ENCODE measurements around the gene SMYD2. TPM values are rescaled to one million over a fixed set of nuclear protein-coding genes. Genes with fewer than 3 reads are reported as not detected.

Gene SMYD2
- 63.2 TPM for total RNA-seq

- Histone ChIP-seq H3K27me3 (ENCODE audit: control insufficient read depth in 3 of 3, insufficient read depth in 3 of 3, low read length in 3 of 3) (no peaks in the 10 kb centered on the region), H3K4me3 (ENCODE audit: low read length in 3 of 3) (peak within 1 kb of the TSS; percentile 88 to 94 (median 91)), H3K27ac (ENCODE audit: low read depth, low read length) (peak within 1 kb of the TSS; percentile 79), H3K4me1 (ENCODE audit: control insufficient read depth in 3 of 3, insufficient read depth in 3 of 3, low read length in 3 of 3) (peaks cover 13 to 46% (median 20%) of the 10 kb centered on the region in 3 donors), H3K9me3 (ENCODE audit: control insufficient read depth in 3 of 3, low read length in 3 of 3) (no peaks in the 10 kb centered on the region), H3K36me3 (ENCODE audit: control insufficient read depth in 3 of 3, insufficient read depth in 3 of 3, low read length in 3 of 3) (no peaks in the 10 kb centered on the region), H3K9ac (ENCODE audit: low read depth in 1 of 3, low read length in 3 of 3) (peak within 1 kb of the TSS; percentile 88 to 94 (median 93))
Observed at GRCh38 chr1:214281021-214281719, at the start of gene SMYD2. TSS of gene SMYD2 (plus strand) at chr1:214281159. CDS start at chr1:214281255, 96 bp downstream.

DNA sequence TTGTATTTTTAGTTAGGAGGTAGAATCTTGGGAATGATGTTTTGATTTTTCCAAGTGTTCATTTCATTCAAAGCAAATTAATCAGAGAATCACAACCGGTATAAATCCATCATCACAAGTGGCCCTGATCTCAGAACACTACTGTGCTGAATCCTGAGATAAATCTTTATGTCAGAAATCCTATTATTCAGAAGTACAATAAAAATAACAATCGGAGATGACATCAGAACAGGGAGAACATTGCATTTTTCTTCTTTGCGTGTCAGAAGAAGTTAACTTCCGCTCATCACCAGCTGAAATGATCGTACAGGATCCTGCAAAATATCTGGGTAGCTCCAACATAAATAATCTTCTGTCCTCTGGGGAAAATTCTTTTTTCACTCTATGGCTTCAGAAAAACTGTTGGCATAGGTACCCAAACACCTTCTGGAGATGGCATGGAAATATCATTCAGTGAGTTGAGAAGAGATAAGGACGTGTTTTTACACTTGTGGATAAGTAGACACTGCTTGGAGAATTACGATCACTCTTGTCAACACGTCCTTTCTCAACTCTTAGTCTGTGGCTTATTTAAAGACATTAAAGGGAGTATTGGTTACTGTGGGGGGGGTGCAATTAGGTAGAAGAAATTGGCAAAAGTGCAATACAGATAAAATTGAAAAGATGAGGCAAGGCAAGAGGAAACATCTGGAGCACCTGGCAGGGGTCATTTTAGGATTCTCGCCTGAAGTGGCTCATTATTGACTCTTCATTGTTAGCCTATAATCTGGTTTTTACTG lies 46.9 kb upstream of the SMYD2 start:
- H3K4me3 ChIP-seq (ENCODE audit: low read length in 3 of 3) = no peak overlapping the region
- H3K27ac ChIP-seq (ENCODE audit: low read depth, low read length) = no peak overlapping the region
- H3K9ac ChIP-seq (ENCODE audit: low read depth in 1 of 3, low read length in 3 of 3) = no peak overlapping the region
- no peaks in the 10 kb centered on the region for H3K36me3 ChIP-seq (ENCODE audit: control insufficient read depth in 3 of 3, insufficient read depth in 3 of 3, low read length in 3 of 3)
- peaks cover 5 to 8% (median 5%) of the 10 kb centered on the region in 3 donors for H3K4me1 ChIP-seq (ENCODE audit: control insufficient read depth in 3 of 3, insufficient read depth in 3 of 3, low read length in 3 of 3)
- no peaks in the 10 kb centered on the region for H3K9me3 ChIP-seq (ENCODE audit: control insufficient read depth in 3 of 3, low read length in 3 of 3)
- H3K27me3 ChIP-seq (ENCODE audit: control insufficient read depth in 3 of 3, insufficient read depth in 3 of 3, low read length in 3 of 3) = no peaks in the 10 kb centered on the region

DNA sequence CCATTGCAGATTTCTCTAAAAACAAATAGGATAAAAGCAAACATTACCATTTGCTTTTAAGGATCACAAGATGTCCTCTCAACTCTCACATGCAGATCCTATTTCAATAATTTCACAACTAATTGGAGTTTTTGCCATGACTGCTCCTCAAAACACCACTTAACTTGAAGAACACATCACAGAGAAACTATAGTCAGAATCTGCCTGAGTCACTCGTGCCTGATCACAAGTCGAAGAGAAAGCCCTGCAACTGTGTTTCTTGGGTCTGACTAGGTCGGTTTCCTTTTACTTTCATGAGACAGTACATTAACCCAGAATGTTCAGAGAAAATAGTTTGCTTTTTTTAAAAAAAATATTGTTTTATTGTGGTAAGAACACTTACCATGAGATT lies 46.3 kb upstream of the SMYD2 start:
- H3K9me3 ChIP-seq (ENCODE audit: control insufficient read depth in 3 of 3, low read length in 3 of 3) = no peaks in the 10 kb centered on the region
- no peaks in the 10 kb centered on the region for H3K36me3 ChIP-seq (ENCODE audit: control insufficient read depth in 3 of 3, insufficient read depth in 3 of 3, low read length in 3 of 3)
- peaks cover 2 to 6% (median 3%) of the 10 kb centered on the region in 3 donors for H3K4me1 ChIP-seq (ENCODE audit: control insufficient read depth in 3 of 3, insufficient read depth in 3 of 3, low read length in 3 of 3)
- H3K4me3 ChIP-seq (ENCODE audit: low read length in 3 of 3) = no peak overlapping the region
- H3K27ac ChIP-seq (ENCODE audit: low read depth, low read length) = no peak overlapping the region
- H3K27me3 ChIP-seq (ENCODE audit: control insufficient read depth in 3 of 3, insufficient read depth in 3 of 3, low read length in 3 of 3) = no peaks in the 10 kb centered on the region
- H3K9ac ChIP-seq (ENCODE audit: low read depth in 1 of 3, low read length in 3 of 3) = no peak overlapping the region

DNA sequence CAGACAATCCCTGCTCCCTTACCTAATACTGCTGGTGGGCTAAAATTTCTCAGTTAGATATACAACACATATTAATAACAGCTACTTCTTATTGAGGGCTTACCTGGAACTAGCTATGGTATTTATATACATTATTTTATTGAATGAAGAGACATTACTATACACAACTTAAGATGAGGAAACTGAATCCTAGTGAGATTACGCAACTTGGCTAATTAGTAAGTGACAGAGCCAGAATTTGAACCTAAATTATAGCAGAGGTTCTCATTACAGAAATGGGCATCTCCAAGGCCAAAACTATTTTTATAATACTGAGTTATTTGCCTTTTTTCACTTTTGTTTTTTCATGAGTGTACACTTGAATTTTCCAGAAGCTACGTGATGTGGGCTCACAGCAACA lies 44.5 kb upstream of the SMYD2 start:
- H3K36me3 ChIP-seq (ENCODE audit: control insufficient read depth in 3 of 3, insufficient read depth in 3 of 3, low read length in 3 of 3) = no peaks in the 10 kb centered on the region
- H3K9me3 ChIP-seq (ENCODE audit: control insufficient read depth in 3 of 3, low read length in 3 of 3) = no peaks in the 10 kb centered on the region
- H3K4me1 ChIP-seq (ENCODE audit: control insufficient read depth in 3 of 3, insufficient read depth in 3 of 3, low read length in 3 of 3) = no peaks in the 10 kb centered on the region
- no peak overlapping the region for H3K27ac ChIP-seq (ENCODE audit: low read depth, low read length)
- H3K9ac ChIP-seq (ENCODE audit: low read depth in 1 of 3, low read length in 3 of 3) = no peak overlapping the region
- H3K4me3 ChIP-seq (ENCODE audit: low read length in 3 of 3) = no peak overlapping the region
- H3K27me3 ChIP-seq (ENCODE audit: control insufficient read depth in 3 of 3, insufficient read depth in 3 of 3, low read length in 3 of 3) = no peaks in the 10 kb centered on the region

DNA sequence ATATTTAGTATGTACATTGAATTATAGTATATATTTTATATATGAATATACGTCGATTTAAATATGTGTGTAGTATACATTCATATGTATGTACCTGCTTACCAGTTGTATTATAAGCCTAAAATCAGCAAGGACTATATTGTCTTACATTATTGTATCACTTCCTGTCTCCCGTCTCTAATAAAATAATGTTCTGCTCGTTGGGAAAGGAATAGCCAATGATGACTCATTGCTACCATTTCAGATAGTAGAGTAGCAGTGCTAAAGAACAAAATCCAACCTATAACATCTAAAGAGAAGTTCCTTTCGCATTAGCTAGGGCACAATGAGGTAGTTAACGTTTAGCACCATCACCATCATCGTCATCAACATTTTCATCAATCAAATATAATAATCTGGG lies 39.9 kb upstream of the SMYD2 start:
- Histone ChIP-seq H3K36me3 (ENCODE audit: control insufficient read depth in 3 of 3, insufficient read depth in 3 of 3, low read length in 3 of 3) (no peaks in the 10 kb centered on the region), H3K27me3 (ENCODE audit: control insufficient read depth in 3 of 3, insufficient read depth in 3 of 3, low read length in 3 of 3) (no peaks in the 10 kb centered on the region), H3K27ac (ENCODE audit: low read depth, low read length) (no peak overlapping the region), H3K9ac (ENCODE audit: low read depth in 1 of 3, low read length in 3 of 3) (no peak overlapping the region), H3K9me3 (ENCODE audit: control insufficient read depth in 3 of 3, low read length in 3 of 3) (no peaks in the 10 kb centered on the region), H3K4me3 (ENCODE audit: low read length in 3 of 3) (no peak overlapping the region), H3K4me1 (ENCODE audit: control insufficient read depth in 3 of 3, insufficient read depth in 3 of 3, low read length in 3 of 3) (no peaks in the 10 kb centered on the region)

- Histone ChIP-seq H3K9me3 (ENCODE audit: control insufficient read depth in 3 of 3, low read length in 3 of 3) (no peaks in the 10 kb centered on the region), H3K4me3 (ENCODE audit: low read length in 3 of 3) (no peak overlapping the region), H3K9ac (ENCODE audit: low read depth in 1 of 3, low read length in 3 of 3) (no peak overlapping the region), H3K36me3 (ENCODE audit: control insufficient read depth in 3 of 3, insufficient read depth in 3 of 3, low read length in 3 of 3) (no peaks in the 10 kb centered on the region), H3K27me3 (ENCODE audit: control insufficient read depth in 3 of 3, insufficient read depth in 3 of 3, low read length in 3 of 3) (no peaks in the 10 kb centered on the region), H3K27ac (ENCODE audit: low read depth, low read length) (no peak overlapping the region), H3K4me1 (ENCODE audit: control insufficient read depth in 3 of 3, insufficient read depth in 3 of 3, low read length in 3 of 3) (no peaks in the 10 kb centered on the region)
Observed at GRCh38 chr1:214244252-214244651, 36.7 kb upstream of the SMYD2 start.

GRCh38 chr1:214244841-214245240 lies 36.1 kb upstream of the SMYD2 start:
- Histone ChIP-seq H3K27me3 (ENCODE audit: control insufficient read depth in 3 of 3, insufficient read depth in 3 of 3, low read length in 3 of 3) (no peaks in the 10 kb centered on the region), H3K36me3 (ENCODE audit: control insufficient read depth in 3 of 3, insufficient read depth in 3 of 3, low read length in 3 of 3) (no peaks in the 10 kb centered on the region), H3K4me3 (ENCODE audit: low read length in 3 of 3) (no peak overlapping the region), H3K27ac (ENCODE audit: low read depth, low read length) (no peak overlapping the region), H3K9ac (ENCODE audit: low read depth in 1 of 3, low read length in 3 of 3) (no peak overlapping the region), H3K9me3 (ENCODE audit: control insufficient read depth in 3 of 3, low read length in 3 of 3) (no peaks in the 10 kb centered on the region), H3K4me1 (ENCODE audit: control insufficient read depth in 3 of 3, insufficient read depth in 3 of 3, low read length in 3 of 3) (no peaks in the 10 kb centered on the region)

DNA sequence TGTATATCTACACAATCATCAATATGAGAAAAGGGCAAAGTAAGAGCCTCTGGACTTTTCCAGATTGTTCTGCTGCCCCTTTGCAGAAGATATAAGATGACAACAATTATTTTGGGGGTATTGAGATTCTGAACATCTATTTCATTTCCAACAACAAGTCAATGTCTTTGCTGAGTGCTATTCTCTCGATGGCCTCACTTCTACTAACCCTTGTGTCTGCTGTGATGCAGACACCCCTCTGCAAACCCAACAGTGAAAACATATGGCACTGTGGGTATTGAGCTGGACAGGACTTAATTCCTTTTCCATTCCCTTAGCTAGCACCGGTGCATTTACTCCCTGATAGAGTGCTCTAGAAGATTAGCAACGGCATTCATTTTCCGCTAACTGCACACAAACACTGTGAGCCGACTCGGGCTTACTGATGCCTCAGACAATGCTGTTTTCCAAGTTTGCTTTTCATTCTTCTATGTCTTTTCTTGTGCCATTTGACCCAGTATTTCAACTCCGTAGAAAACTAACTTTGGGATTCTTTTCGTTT lies 33.4 kb upstream of the SMYD2 start:
- no peaks in the 10 kb centered on the region for H3K36me3 ChIP-seq (ENCODE audit: control insufficient read depth in 3 of 3, insufficient read depth in 3 of 3, low read length in 3 of 3)
- H3K4me3 ChIP-seq (ENCODE audit: low read length in 3 of 3) = no peak overlapping the region

GRCh38 chr1:214248311-214249085 lies 32.5 kb upstream of the SMYD2 start:
- no peak overlapping the region for H3K4me3 ChIP-seq (ENCODE audit: low read length in 3 of 3)
- H3K9ac ChIP-seq (ENCODE audit: low read depth in 1 of 3, low read length in 3 of 3) = no peak overlapping the region
- H3K9me3 ChIP-seq (ENCODE audit: control insufficient read depth in 3 of 3, low read length in 3 of 3) = no peaks in the 10 kb centered on the region
- no peaks in the 10 kb centered on the region for H3K36me3 ChIP-seq (ENCODE audit: control insufficient read depth in 3 of 3, insufficient read depth in 3 of 3, low read length in 3 of 3)
- no peak overlapping the region for H3K27ac ChIP-seq (ENCODE audit: low read depth, low read length)
- H3K4me1 ChIP-seq (ENCODE audit: control insufficient read depth in 3 of 3, insufficient read depth in 3 of 3, low read length in 3 of 3) = no peaks in the 10 kb centered on the region
- no peaks in the 10 kb centered on the region for H3K27me3 ChIP-seq (ENCODE audit: control insufficient read depth in 3 of 3, insufficient read depth in 3 of 3, low read length in 3 of 3)

More for the DNA sequence above, 33.4 kb upstream of the SMYD2 start:
- Histone ChIP-seq H3K9ac (ENCODE audit: low read depth in 1 of 3, low read length in 3 of 3) (no peak overlapping the region), H3K27me3 (ENCODE audit: control insufficient read depth in 3 of 3, insufficient read depth in 3 of 3, low read length in 3 of 3) (no peaks in the 10 kb centered on the region), H3K4me1 (ENCODE audit: control insufficient read depth in 3 of 3, insufficient read depth in 3 of 3, low read length in 3 of 3) (no peaks in the 10 kb centered on the region), H3K27ac (ENCODE audit: low read depth, low read length) (no peak overlapping the region), H3K9me3 (ENCODE audit: control insufficient read depth in 3 of 3, low read length in 3 of 3) (no peaks in the 10 kb centered on the region)

Measured in skeletal muscle tissue (tissue), 4 donors.